Erythroblast (primary cell): ENCODE results near the gene MRPL32.

Experiments
- GATA1 ChIP-seq: IDR thresholded peaks from 2 replicates; pipeline ENCODE4 v1.6.1; 2011; ENCODE audit warnings: low read depth, mild to moderate bottlenecking, control low read depth, low read length, moderate library complexity
- POLR2A ChIP-seq: IDR thresholded peaks from 2 replicates; pipeline ENCODE4 v1.6.1; 2011; ENCODE audit warnings: mild to moderate bottlenecking, low read length

- TF ChIP-seq POLR2A (no peak), GATA1 (no peak)
Measured at GRCh38 chr7:42964849-42965805, 33.0 kb downstream of the MRPL32 start.
